HG03439 (cell line): Measurements from ENCODE around the gene WNK1.

Experiments
- ATAC-seq: cut with Tn5 transposase; IDR thresholded peaks from one replicate; pipeline ENCODE4 v1.9.1; 2021; ENCODE audit warnings: mild to moderate bottlenecking, moderate library complexity; ENCODE audit not compliant: unreplicated experiment

The WNK1 gene

GRCh38 chr12:944211-944610, 191.8 kb downstream of the WNK1 start:
- ATAC-seq, result no peak

GRCh38 chr12:946212-946611, 193.8 kb downstream of the WNK1 start:
- ATAC-seq, result no peak

- no peak for ATAC-seq
These were observed 194.3 kb downstream of the WNK1 start for GRCh38 chr12:946631-947030.

- no peak for ATAC-seq
These were observed 195.9 kb downstream of the WNK1 start for GRCh38 chr12:948238-948637.

GRCh38 chr12:949453-950191, 197.2 kb downstream of the WNK1 start, which contains the start of gene RAD52:
TSS of gene RAD52 (minus strand) at chr12:949694. CDS start at chr12:933058, 16,636 bp downstream.
- ATAC-seq, result peak; percentile 84

GRCh38 chr12:951176-951575, 198.8 kb downstream of the WNK1 start:
- no peak for ATAC-seq

- ATAC-seq, result no peak
These were observed 201.4 kb downstream of the WNK1 start for GRCh38 chr12:953776-954175.

GRCh38 chr12:954741-955140, 202.4 kb downstream of the WNK1 start:
- ATAC-seq, result no peak

GRCh38 chr12:955939-956338, 203.6 kb downstream of the WNK1 start:
- no peak for ATAC-seq

GRCh38 chr12:958588-959123, 206.3 kb downstream of the WNK1 start:
- no peak for ATAC-seq
